ENCODE data around the gene CKAP2L. TPM values are rescaled to one million over a fixed set of nuclear protein-coding genes. Genes with fewer than 3 reads are reported as not detected.
"Not testable (repeated sequence)": the region's sequence is repeated elsewhere in the genome, so short reads cannot be mapped to it uniquely, and the experiment has no call there.

The CKAP2L gene
- polyA plus RNA-seq, 2 donors, result 1.6 to 3.5 TPM

DNA sequence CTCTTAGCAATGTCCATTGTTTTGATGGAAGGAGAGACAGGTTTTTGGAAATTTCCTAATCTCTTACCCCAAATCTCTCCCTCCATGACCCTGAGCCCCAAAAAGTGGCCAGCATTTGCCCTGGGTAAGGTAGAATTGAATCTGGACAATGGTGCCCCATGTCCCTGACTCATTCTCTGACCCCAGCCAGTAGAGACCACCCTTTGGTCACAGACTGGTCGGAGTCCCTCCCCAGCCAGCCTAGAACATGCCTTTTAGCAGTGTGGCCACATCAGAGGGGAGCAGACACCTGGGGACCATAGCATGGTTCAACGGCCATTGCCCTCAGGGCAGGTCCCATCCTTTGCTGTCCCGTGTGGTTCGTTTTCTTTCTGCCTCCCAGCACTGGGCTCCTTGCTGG is 50.1 kb downstream of the CKAP2L start:
- no peaks in the 10 kb centered on the region for H3K9me3 ChIP-seq (ENCODE audit: control insufficient read depth in 2 of 2, insufficient read depth in 1 of 2, low read depth in 1 of 2, low read length in 1 of 2)
- peaks cover 0 to 2% of the 10 kb centered on the region in 2 donors for H3K4me1 ChIP-seq (ENCODE audit: control insufficient read depth in 2 of 2, insufficient read depth in 2 of 2, low read length in 1 of 2)
- no peak overlapping the region for H3K4me3 ChIP-seq (ENCODE audit: low read depth in 1 of 2, low read length in 2 of 2)
- WGBS, 2 donors, result 82 to 84% methylated on average over 4 of the region's 4 CpGs
- H3K36me3 ChIP-seq (ENCODE audit: control insufficient read depth in 2 of 2, insufficient read depth in 2 of 2, low read length in 1 of 2), result no peaks in the 10 kb centered on the region
- no peaks in the 10 kb centered on the region for H3K27me3 ChIP-seq (ENCODE audit: control insufficient read depth in 1 of 2, insufficient read depth in 2 of 2, low read length in 2 of 2)
- H3K27ac ChIP-seq (ENCODE audit: low read depth in 2 of 2, low read length in 1 of 2), result no peak overlapping the region

- Histone ChIP-seq H3K27ac (ENCODE audit: low read depth in 2 of 2, low read length in 1 of 2) (no peak overlapping the region), H3K27me3 (ENCODE audit: control insufficient read depth in 1 of 2, insufficient read depth in 2 of 2, low read length in 2 of 2) (no peaks in the 10 kb centered on the region), H3K4me1 (ENCODE audit: control insufficient read depth in 2 of 2, insufficient read depth in 2 of 2, low read length in 1 of 2) (peaks cover 0 to 2% of the 10 kb centered on the region in 2 donors), H3K36me3 (ENCODE audit: control insufficient read depth in 2 of 2, insufficient read depth in 2 of 2, low read length in 1 of 2) (no peaks in the 10 kb centered on the region), H3K9me3 (ENCODE audit: control insufficient read depth in 2 of 2, insufficient read depth in 1 of 2, low read depth in 1 of 2, low read length in 1 of 2) (no peaks in the 10 kb centered on the region), H3K4me3 (ENCODE audit: low read depth in 1 of 2, low read length in 2 of 2) (no peak overlapping the region)
- 90 to 91% methylated on average over 7 of the region's 7 CpGs for WGBS, 2 donors
Observed at GRCh38 chr2:112713926-112714325, 50.5 kb downstream of the CKAP2L start.

DNA sequence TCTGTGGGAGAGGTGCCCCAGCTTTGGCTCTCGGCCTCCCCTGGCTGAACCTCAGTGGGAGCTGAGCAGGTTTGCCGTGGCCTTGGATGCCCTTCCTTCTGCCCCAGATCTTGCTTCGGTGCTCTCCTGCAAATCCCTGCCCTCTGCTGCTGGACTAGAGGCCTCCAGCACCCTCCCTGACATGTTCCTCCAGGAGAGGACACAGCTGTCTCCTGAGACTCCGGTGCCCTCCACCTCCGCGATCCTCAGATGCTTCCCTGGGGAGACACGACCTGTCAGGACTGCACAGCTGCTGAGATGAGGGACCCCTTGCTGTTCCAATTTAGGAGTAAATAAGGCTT is 50.9 kb downstream of the CKAP2L start:
- H3K4me3 ChIP-seq (ENCODE audit: low read depth in 1 of 2, low read length in 2 of 2), result no peak overlapping the region
- no peaks in the 10 kb centered on the region for H3K27me3 ChIP-seq (ENCODE audit: control insufficient read depth in 1 of 2, insufficient read depth in 2 of 2, low read length in 2 of 2)
- H3K4me1 ChIP-seq (ENCODE audit: control insufficient read depth in 2 of 2, insufficient read depth in 2 of 2, low read length in 1 of 2), result peaks cover 0 to 2% of the 10 kb centered on the region in 2 donors
- H3K9me3 ChIP-seq (ENCODE audit: control insufficient read depth in 2 of 2, insufficient read depth in 1 of 2, low read depth in 1 of 2, low read length in 1 of 2), result no peaks in the 10 kb centered on the region
- no peak overlapping the region for H3K27ac ChIP-seq (ENCODE audit: low read depth in 2 of 2, low read length in 1 of 2)
- WGBS, 2 donors, result 66 to 74% methylated on average over 7 of the region's 7 CpGs
- no peaks in the 10 kb centered on the region for H3K36me3 ChIP-seq (ENCODE audit: control insufficient read depth in 2 of 2, insufficient read depth in 2 of 2, low read length in 1 of 2)

DNA sequence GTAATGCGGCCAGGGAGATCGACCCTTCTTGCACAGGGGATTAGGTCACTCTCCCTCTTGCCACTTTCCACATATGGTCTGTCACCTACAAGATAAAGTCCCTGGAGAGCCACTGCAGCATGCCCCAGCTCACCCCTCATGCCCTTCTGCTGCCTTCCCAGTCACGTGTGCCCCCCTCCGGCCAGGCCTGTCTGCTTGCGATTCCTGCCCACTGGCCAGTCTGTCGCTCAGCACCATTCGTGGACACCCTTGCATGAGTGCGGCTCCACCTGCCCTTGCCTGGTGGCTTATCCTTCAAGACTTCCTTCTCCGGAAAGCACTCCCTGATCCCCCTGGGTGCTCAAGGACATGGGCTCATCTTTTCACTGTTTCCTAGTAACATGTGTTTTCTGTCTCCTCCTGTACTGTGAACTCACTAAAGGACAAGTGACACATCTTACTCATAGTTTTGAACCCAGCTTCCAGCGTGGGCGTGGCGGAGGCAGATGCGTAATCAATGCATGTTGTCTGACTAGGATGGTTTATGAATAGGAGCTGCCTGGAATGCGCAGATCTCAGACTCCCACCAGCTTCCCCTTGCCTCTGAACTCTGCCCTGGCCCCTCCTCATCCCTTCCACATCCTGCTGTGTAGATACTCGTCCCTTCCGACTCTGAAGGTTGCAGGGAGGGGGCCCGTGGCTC is 51.4 kb downstream of the CKAP2L start:
- Histone ChIP-seq H3K4me1 (ENCODE audit: control insufficient read depth in 2 of 2, insufficient read depth in 2 of 2, low read length in 1 of 2) (peaks cover 0 to 2% of the 10 kb centered on the region in 2 donors), H3K36me3 (ENCODE audit: control insufficient read depth in 2 of 2, insufficient read depth in 2 of 2, low read length in 1 of 2) (no peaks in the 10 kb centered on the region), H3K27ac (ENCODE audit: low read depth in 2 of 2, low read length in 1 of 2) (no peak overlapping the region), H3K9me3 (ENCODE audit: control insufficient read depth in 2 of 2, insufficient read depth in 1 of 2, low read depth in 1 of 2, low read length in 1 of 2) (no peaks in the 10 kb centered on the region), H3K27me3 (ENCODE audit: control insufficient read depth in 1 of 2, insufficient read depth in 2 of 2, low read length in 2 of 2) (no peaks in the 10 kb centered on the region), H3K4me3 (ENCODE audit: low read depth in 1 of 2, low read length in 2 of 2) (no peak overlapping the region)
- 70 to 74% methylated on average over 17 of the region's 17 CpGs for WGBS, 2 donors

GRCh38 chr2:112712465-112712864 is 51.9 kb downstream of the CKAP2L start:
- H3K27ac ChIP-seq (ENCODE audit: low read depth in 2 of 2, low read length in 1 of 2), result no peak overlapping the region
- peaks cover 0 to 2% of the 10 kb centered on the region in 2 donors for H3K4me1 ChIP-seq (ENCODE audit: control insufficient read depth in 2 of 2, insufficient read depth in 2 of 2, low read length in 1 of 2)
- H3K36me3 ChIP-seq (ENCODE audit: control insufficient read depth in 2 of 2, insufficient read depth in 2 of 2, low read length in 1 of 2), result no peaks in the 10 kb centered on the region
- H3K4me3 ChIP-seq (ENCODE audit: low read depth in 1 of 2, low read length in 2 of 2), result no peak overlapping the region
- WGBS, 2 donors, result 87 to 89% methylated on average over 3 of the region's 3 CpGs
- H3K27me3 ChIP-seq (ENCODE audit: control insufficient read depth in 1 of 2, insufficient read depth in 2 of 2, low read length in 2 of 2), result no peaks in the 10 kb centered on the region
- H3K9me3 ChIP-seq (ENCODE audit: control insufficient read depth in 2 of 2, insufficient read depth in 1 of 2, low read depth in 1 of 2, low read length in 1 of 2), result no peaks in the 10 kb centered on the region

DNA sequence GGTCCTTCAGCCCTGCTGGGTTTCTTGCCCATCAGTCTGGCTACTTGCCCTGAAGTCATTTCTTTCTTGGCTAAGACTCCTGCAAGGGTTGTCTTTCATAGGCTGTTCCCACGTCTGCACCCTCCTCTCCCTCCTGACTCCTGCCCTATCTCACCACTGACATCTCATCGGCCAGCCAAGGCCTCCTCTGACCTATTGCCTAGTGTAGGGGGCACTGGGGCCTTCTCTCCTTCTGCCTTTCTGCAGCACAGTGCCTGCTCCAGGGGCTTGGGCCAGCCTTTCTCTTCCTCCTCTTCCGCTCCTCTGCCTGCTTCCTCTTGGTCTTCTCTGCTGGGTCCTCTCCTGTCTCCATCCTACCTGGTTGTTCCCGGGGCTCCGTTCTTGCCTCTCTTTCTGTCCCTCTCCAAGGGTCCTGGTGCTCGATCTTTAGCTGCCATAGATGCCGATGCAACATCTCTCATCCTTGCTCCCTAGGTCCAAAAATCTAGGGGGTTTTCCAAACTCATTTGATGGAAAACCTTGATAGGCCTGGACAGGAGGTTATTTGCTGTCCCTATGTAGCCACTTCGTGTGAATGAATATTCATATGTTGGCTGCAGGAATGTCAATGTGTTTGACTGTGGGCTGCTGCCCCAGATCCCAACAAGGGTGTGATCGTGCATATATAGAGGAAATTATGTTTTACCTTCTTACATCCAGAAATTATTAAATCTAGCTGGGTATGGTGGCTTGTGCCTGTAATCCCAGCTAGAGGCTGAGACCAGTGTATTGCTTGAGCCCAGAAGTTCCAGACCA is 53.3 kb downstream of the CKAP2L start:
- Histone ChIP-seq H3K36me3 (ENCODE audit: control insufficient read depth in 2 of 2, insufficient read depth in 2 of 2, low read length in 1 of 2) (no peaks in the 10 kb centered on the region), H3K27me3 (ENCODE audit: control insufficient read depth in 1 of 2, insufficient read depth in 2 of 2, low read length in 2 of 2) (no peaks in the 10 kb centered on the region), H3K9me3 (ENCODE audit: control insufficient read depth in 2 of 2, insufficient read depth in 1 of 2, low read depth in 1 of 2, low read length in 1 of 2) (no peaks in the 10 kb centered on the region), H3K27ac (ENCODE audit: low read depth in 2 of 2, low read length in 1 of 2) (no peak overlapping the region), H3K4me3 (ENCODE audit: low read depth in 1 of 2, low read length in 2 of 2) (no peak overlapping the region), H3K4me1 (ENCODE audit: control insufficient read depth in 2 of 2, insufficient read depth in 2 of 2, low read length in 1 of 2) (peaks cover 0 to 4% of the 10 kb centered on the region in 2 donors)
- 84 to 86% methylated on average over 9 of the region's 9 CpGs for WGBS, 2 donors

GRCh38 chr2:112709703-112710102 is 54.7 kb downstream of the CKAP2L start:
- no peak overlapping the region for H3K4me3 ChIP-seq (ENCODE audit: low read depth in 1 of 2, low read length in 2 of 2)
- peak overlapping the region in 1 of 2 donors; percentile 18 for H3K27ac ChIP-seq (ENCODE audit: low read depth in 2 of 2, low read length in 1 of 2)
- no peaks in the 10 kb centered on the region for H3K9me3 ChIP-seq (ENCODE audit: control insufficient read depth in 2 of 2, insufficient read depth in 1 of 2, low read depth in 1 of 2, low read length in 1 of 2)
- 87% methylated on average over 6 of the region's 6 CpGs for WGBS, 2 donors
- H3K27me3 ChIP-seq (ENCODE audit: control insufficient read depth in 1 of 2, insufficient read depth in 2 of 2, low read length in 2 of 2), result no peaks in the 10 kb centered on the region
- no peaks in the 10 kb centered on the region for H3K36me3 ChIP-seq (ENCODE audit: control insufficient read depth in 2 of 2, insufficient read depth in 2 of 2, low read length in 1 of 2)
- peaks cover 0 to 4% of the 10 kb centered on the region in 2 donors for H3K4me1 ChIP-seq (ENCODE audit: control insufficient read depth in 2 of 2, insufficient read depth in 2 of 2, low read length in 1 of 2)

DNA sequence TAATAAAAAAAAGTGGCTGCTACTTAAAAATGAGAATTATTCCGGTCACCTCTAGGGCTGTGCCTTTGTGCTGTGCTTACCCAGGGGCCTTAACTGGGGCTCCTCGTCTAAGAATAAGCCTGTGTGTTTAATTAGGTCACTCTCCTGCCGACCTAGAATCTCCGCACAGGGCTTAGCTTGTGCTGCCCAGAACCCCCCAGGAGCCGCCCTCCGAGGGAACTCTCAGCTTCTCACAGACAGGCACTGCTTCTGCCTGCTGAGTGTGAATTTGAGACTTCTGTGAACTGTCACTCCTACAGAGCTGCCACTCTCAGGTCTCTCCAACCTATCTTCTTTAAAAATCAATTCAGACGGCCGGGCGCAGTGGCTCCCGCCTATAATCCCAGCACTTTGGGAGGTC is 55.4 kb downstream of the CKAP2L start:
- Histone ChIP-seq H3K36me3 (ENCODE audit: control insufficient read depth in 2 of 2, insufficient read depth in 2 of 2, low read length in 1 of 2) (no peaks in the 10 kb centered on the region), H3K4me3 (ENCODE audit: low read depth in 1 of 2, low read length in 2 of 2) (no peak overlapping the region), H3K27ac (ENCODE audit: low read depth in 2 of 2, low read length in 1 of 2) (peak overlapping the region in 1 of 2 donors; percentile 18), H3K27me3 (ENCODE audit: control insufficient read depth in 1 of 2, insufficient read depth in 2 of 2, low read length in 2 of 2) (no peaks in the 10 kb centered on the region), H3K9me3 (ENCODE audit: control insufficient read depth in 2 of 2, insufficient read depth in 1 of 2, low read depth in 1 of 2, low read length in 1 of 2) (no peaks in the 10 kb centered on the region), H3K4me1 (ENCODE audit: control insufficient read depth in 2 of 2, insufficient read depth in 2 of 2, low read length in 1 of 2) (peaks cover 0 to 4% of the 10 kb centered on the region in 2 donors)
- 67 to 71% methylated on average over 10 of the region's 10 CpGs for WGBS, 2 donors

GRCh38 chr2:112706947-112707346 is 57.5 kb downstream of the CKAP2L start:
- H3K9me3 ChIP-seq (ENCODE audit: control insufficient read depth in 2 of 2, insufficient read depth in 1 of 2, low read depth in 1 of 2, low read length in 1 of 2); H3K27me3 ChIP-seq (ENCODE audit: control insufficient read depth in 1 of 2, insufficient read depth in 2 of 2, low read length in 2 of 2); H3K36me3 ChIP-seq (ENCODE audit: control insufficient read depth in 2 of 2, insufficient read depth in 2 of 2, low read length in 1 of 2); H3K4me3 ChIP-seq (ENCODE audit: low read depth in 1 of 2, low read length in 2 of 2); H3K27ac ChIP-seq (ENCODE audit: low read depth in 2 of 2, low read length in 1 of 2); H3K4me1 ChIP-seq (ENCODE audit: control insufficient read depth in 2 of 2, insufficient read depth in 2 of 2, low read length in 1 of 2): not testable (repeated sequence)
- WGBS, 2 donors, result 79 to 86% methylated on average over 9 of the region's 9 CpGs
